NCI-H748 (cell line): Measurements from ENCODE around the gene PURB.
A peak's percentile ranks its signal among the peaks of the same experiment; 100 is the strongest.
"Not testable (repeated sequence)": the region's sequence is repeated elsewhere in the genome, so short reads cannot be mapped to it uniquely, and the experiment has no call there.

Source experiments
- DNase-seq: peaks from one replicate; lab custom pipeline; 2025; ENCODE audit not compliant: unreplicated experiment; lab: John Stamatoyannopoulos, UW

PURB gene

DNA sequence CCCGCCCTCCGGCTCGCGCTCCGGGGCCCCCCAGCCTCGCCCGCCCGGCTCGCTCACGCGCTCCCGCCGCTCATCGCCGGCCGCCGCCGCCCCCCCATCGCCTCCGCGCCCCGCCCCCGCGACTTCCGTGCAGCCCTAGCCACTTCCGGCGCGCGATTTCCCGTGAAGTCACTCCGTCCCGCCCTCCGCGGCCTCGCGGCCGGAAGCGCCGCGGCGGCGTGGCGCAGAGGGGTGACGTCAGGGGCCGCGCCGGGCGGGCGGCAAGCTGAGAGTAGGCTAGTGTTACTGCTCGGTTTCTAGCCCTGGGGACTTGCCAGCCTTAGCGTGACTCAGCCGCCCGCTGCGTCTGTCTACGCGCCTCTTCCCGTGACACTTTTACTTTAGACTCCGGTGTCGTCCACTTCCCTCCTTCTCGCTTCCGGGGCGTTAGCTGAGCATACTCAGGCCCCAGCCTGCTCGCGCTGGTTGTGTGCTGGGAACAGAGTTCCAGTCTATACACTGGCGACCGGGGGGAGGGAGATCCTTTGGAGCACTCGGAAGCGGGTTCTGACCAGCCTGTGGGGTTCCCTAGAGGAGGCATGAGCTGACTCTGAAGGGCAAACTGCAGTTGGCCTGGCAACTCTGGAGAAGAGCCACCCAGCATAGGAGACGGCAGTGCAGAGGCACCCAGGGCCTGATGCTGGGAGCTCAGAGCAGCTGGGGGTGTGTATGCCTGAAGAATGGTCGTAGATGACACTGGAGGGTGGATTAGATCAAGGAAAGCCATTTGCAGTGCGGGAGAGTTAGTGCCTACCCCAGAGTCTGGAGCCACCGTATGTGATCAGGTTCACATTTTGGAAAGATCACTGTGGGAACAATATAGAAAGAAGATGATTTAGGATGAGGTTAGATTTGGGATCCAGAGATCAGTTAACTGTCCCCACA, at the start of gene PURB:
Gene PURB, minus strand, starts transcription at position 137 of the 924 bp plus-strand sequence. CDS start 182 bp downstream, outside the sequence.
- peak; percentile 96 for DNase-seq

DNA sequence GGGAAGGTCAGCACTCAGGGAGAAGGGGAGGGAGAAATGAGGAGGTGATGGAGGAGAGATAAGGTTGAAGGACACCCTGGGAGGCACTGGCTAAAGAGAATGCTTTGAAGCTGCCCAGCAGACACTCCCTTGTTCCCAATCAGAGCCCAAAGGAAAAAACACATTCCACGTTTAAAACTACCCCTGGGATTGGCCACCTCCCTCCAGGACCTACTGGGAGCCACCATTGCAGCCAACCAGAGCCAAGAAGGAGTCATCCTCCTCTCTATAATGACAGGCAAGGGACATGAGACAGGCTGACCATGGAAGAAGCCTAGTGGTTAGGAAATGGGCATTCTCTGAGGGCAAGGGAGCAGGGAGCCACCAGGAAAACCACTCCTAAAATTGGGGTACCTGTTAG, 49.7 kb upstream of the PURB start:
- DNase-seq, result no peak

GRCh38 chr7:44934510-44934909, 49.2 kb upstream of the PURB start:
- not testable (repeated sequence) for DNase-seq

DNA sequence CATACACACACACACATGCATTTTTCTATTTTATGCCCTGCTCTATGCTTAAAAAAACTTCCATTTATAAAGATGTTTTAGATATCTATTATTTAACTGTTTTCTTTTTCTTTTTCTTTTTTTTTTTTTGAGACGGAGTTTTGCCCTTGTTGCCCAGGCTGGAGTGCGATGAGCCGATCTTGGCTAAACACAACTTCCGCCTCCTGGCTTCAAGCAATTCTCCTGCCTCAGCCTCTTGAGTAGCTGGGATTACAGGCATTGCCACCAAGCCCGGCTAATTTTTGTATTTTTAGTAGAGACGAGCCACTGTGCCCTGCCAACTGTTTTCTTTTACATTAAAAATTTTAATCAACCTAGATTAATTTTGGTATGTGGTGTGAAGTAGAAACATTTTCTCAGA, 45.6 kb upstream of the PURB start:
- DNase-seq, result no peak

- DNase-seq, result no peak
These were observed 37.0 kb upstream of the PURB start for GRCh38 chr7:44922351-44922694.

DNA sequence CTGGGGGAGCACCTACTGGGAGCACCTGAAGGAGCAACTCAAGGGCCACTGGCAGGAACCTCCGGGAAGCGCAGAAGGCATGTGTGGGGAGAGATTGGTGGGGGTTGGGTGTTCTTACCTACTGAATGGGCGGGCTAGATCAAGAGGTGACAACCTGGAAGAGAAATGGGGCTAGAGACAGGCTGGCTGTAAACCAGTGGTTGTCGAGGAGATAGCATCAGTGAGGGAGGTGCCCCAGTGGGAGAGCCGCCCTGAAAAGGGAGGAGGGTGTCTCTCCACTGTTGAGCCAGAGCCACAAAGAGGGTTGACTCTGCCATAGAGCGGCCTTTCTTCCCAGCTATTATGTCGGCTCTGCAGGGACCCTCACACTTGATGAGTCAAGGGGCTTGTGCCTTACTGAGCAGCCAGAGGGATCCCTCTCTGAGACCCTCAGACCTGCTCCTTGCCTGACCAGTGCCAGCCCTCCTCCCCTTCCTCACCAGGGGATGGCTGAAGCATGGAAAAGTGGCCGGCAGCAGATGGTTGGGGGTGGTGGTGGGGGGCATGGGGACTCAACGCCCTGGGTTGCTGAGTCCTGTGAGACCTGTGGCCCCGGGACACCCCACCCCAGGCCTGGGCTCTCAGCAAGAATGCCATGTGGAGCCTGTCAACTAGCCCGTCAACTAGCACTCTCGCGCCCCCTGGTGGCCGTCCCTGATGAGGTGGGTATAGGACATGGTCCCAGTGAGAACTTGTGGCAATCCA, 36.4 kb upstream of the PURB start:
- peak; percentile 73 for DNase-seq

DNA sequence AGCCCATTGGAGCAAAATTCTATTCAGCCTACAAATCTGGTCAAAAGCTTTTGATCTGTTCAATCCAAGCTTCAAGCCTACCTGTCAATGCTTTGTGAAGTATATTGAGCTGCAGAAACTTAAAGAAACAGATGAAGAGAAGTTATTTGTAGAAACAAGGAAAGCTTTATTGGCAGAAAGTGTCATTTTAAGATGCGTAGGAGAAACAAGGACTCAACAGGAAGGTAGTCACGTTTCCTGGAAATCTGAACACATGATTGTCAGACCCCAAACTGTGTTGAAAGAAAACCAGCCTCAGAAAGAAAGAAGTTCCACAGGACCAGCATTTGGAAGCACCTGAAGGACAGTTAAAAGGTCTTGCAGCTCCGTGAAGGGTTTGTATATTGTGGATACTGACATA, 34.8 kb upstream of the PURB start:
- no peak for DNase-seq

GRCh38 chr7:44918029-44918428, 32.7 kb upstream of the PURB start:
- no peak for DNase-seq

GRCh38 chr7:44917465-44917864, 32.1 kb upstream of the PURB start:
- no peak for DNase-seq

DNA sequence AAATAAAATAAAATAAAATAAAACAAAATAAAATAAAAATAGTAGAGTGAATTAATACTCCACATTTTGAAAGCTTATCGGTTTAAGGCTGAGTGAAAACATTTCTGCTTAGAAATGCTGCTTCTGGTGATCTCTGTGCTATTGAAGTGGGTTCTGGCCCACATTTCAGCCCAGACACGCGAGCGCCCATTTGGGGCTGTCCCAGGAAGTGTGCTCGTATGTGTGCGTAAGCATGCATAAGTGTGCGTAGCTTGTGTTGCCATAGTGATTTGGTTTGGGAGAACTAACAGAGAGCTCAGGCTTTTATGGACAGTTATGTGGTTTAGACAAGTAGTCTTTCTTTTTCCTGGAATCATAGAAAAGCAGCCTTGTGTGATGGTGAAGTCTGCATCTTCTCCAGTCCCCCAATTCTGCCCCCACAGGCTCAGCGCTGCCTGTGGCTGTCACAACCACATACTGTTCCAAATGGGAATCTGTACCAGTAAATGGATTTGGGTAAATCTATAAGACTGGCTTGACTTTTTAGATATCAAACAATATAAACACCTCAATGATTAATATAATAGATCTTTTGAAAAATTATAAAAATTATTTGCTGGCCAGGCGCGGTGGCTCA, 29.8 kb upstream of the PURB start:
- peak; percentile 8 for DNase-seq

- DNase-seq, result no peak
These were observed 27.5 kb upstream of the PURB start for GRCh38 chr7:44912775-44913347.

DNA sequence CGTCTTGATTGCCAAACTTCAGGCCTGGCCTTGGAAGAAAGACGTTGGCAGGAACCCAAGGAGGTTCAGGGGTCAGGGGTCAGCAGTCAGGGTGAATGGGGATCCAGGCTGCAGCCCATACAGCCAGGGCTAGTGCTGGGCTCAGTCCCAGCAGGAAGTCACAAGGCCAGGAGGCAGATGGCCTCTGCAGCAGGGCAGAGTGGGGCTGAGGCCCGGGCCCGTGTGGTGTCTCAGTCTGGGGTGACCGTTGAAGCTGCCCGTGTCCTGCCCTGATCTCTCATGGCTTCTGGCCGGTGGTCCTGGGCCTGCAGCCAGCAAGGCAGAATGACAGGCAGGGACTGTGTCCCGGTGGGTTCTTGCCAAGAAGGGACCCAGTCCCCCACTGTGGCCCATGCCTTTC, 26.6 kb upstream of the PURB start:
- no peak for DNase-seq

DNA sequence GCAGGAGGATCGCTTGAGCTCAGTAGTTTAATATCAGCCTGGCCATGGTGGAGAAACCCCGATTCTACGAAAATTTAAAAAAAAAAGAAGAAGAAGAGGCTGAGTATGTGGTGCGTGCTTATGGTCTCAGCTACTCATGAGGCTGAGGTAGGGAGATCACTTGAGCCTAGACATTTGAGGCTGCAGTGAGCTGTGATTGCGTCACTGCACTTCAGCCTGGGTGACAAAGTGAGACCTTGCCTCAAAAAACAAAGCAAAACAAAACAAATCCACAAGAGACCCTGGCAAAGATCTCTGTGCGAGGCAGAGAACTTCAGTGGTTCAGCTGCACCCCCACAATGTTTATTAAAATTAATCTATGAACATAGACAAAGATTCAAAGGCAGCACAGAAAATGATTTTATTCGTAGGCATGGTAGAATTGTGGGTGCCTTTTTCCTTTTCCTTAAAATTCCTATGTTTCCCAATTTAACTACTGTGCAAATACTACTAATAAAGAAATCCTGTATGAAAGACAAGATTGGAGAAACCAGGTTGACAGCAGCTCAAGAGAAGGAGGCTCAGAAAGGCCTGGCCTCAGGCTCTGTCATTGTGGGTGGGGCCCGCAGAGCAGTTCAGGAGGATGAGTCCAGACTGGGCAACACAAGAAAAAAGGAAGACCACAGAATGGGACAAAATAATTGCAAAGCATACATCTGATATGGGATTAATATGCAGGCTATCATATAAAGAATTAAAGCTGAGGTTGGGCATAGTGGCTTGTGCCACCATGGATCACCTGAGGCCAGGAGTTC, 24.5 kb upstream of the PURB start:
- DNase-seq, result no peak

GRCh38 chr7:44906965-44907364, 21.6 kb upstream of the PURB start:
- no peak for DNase-seq

- no peak for DNase-seq
These were observed 19.8 kb upstream of the PURB start for GRCh38 chr7:44905002-44905635.

- DNase-seq, result no peak
These were observed 14.1 kb upstream of the PURB start for GRCh38 chr7:44899443-44899842.

DNA sequence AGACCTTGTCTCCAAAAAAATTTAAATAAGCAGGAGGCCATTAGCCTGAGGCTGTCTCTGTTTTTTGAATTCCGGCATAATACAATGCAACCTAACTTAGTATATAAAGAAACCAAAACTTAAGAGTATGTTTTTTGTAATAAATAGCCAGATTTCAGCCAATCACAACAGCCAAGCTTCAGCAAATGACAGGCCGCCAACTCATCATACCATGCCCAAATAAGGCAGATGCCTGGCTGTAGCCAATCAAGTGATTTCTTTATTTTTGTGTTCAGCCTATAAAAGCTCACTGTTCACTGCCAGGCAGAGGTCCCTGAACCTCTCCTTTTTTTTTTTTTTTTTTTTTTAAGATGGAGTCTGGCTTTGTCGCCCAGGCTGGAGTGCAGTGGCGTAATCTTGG, 12.7 kb upstream of the PURB start:
- no peak for DNase-seq

GRCh38 chr7:44897309-44897708, 12.0 kb upstream of the PURB start:
- DNase-seq, result no peak

GRCh38 chr7:44894888-44895580, 9.7 kb upstream of the PURB start:
- no peak for DNase-seq
